Activated T-helper 2 cell treated with anti-CD3 and anti-CD28 coated beads, Interferon-gamma antibody, Interleukin-2, Interleukin-4, amounts not matched to agents 10 μg/mL and 5 μg/mL and 100 μg/mL, durations not matched to agents 14 hours and 24 hours and 36 hours (primary cell): ENCODE results near the gene CLEC7A. TPM values are rescaled to one million over a fixed set of nuclear protein-coding genes. Genes with fewer than 3 reads are reported as not detected.

Experiments used
- DNase-seq: peaks from one replicate; pipeline ENCODE4 v3.0.0; 2021; ENCODE audit warnings: low spot score
- H3K27ac Mint-ChIP-seq: one replicate; pipeline ENCODE4 v1.8.0; 2021; ENCODE audit warnings: mixed read lengths
- H3K27me3 Mint-ChIP-seq: one replicate; pipeline ENCODE4 v1.8.0; 2021; ENCODE audit warnings: low read depth, mixed read lengths
- H3K36me3 Mint-ChIP-seq: one replicate; pipeline ENCODE4 v1.8.0; 2021; ENCODE audit warnings: low read depth, mixed read lengths
- H3K4me1 Mint-ChIP-seq: one replicate; pipeline ENCODE4 v1.8.0; 2021; ENCODE audit warnings: low read depth, mixed read lengths
- H3K4me3 Mint-ChIP-seq: one replicate; pipeline ENCODE4 v1.8.0; 2021; ENCODE audit warnings: low read depth, mild to moderate bottlenecking, moderate library complexity, mixed read lengths
- H3K9me3 Mint-ChIP-seq: one replicate; pipeline ENCODE4 v1.8.0; 2021; ENCODE audit warnings: mixed read lengths
- intact Hi-C: fragments of 100-400 bp; cut with micrococcal nuclease; formaldehyde crosslinking; loops from one replicate; pipeline ENCODE4 v1.15.1; 2023
- total RNA-seq: library from RNA; stranded (reverse); gene quantifications from 2 replicates; pipeline ENCODE4 v1.2.3, GENCODE V29; 2022

CLEC7A gene
- not detected in 2 replicates for total RNA-seq

DNA sequence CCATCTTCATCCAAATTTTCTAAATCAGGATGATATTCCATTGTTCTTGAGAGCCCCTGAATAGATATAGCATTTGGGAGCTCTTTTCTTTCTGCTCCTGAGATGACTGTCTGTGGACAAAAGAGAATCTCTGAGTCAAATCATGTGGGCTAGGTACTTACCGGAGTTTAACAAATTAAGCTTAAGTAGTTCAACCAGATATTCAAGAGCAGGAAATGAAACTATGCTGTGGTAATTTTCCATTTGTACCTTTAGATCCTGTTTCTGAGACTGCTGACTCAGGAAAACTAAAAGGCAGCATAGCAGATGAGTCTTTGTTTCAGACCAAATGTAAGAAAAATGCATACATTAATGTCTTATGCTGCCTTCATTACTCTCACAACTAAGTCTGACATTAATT, at the start of gene CLEC7A:
Gene CLEC7A (minus strand): TSS at position 158 of the 400 bp plus-strand sequence. CDS start 117 bp downstream, at position 41.
- intact Hi-C loops = no loop called here
- Mint-ChIP-seq H3K4me3 (no peak within 1 kb of the TSS), H3K27ac (no peak within 1 kb of the TSS), H3K36me3 (no peaks in the 10 kb centered on the region), H3K27me3 (peaks cover 34% of the 10 kb centered on the region), H3K9me3 (no peaks in the 10 kb centered on the region), H3K4me1 (peaks cover 15% of the 10 kb centered on the region)
- DNase-seq = no peak

DNA sequence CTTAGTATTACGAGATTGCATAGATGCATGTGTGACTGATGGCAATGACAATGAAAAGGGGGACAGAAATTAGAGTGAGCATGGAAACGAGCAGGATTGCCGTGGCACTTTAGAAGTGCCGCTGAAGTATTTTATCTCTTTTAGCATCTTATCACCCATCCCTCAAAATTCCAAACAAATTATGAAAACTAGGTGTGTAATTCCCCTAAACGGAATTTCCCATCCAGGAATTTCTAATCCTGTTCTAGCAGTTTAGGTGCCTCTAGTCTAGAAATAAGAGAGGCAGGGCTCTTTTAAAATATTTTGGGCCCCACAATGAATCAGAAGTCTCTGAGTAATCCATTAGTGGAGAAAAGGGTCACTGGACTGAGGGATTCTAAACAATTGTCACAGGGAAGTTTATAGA, 49.8 kb upstream of the CLEC7A start:
- peaks cover 29% of the 10 kb centered on the region for H3K27me3 Mint-ChIP-seq
- no peaks in the 10 kb centered on the region for H3K4me1 Mint-ChIP-seq
- no peaks in the 10 kb centered on the region for H3K9me3 Mint-ChIP-seq
- H3K36me3 Mint-ChIP-seq = no peaks in the 10 kb centered on the region
- no peak overlapping the region for H3K27ac Mint-ChIP-seq
- intact Hi-C loops = no loop called here
- H3K4me3 Mint-ChIP-seq = no peak overlapping the region
- no peak for DNase-seq

DNA sequence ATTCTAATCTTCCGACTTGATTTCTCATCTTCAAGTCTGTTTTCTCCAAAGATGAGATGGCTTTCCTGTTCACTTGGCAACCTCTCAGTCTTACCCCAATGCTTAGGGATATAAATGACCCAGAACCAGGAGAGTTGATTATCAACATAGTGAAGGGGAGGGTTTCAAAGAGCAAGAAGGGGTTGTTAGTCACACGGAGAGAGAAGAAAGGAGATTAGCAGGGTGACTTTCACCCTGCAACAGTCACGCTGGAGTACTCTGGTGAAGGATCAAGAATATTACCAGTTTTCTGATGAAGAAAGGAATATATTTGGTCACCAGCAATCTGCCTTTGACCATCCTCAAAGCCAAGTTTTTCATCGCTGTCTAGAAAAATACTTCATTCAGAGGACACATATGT, 48.8 kb upstream of the CLEC7A start, which contains the start of gene TMEM52B:
Gene TMEM52B (plus strand): TSS at position 212 of the 400 bp plus-strand sequence. CDS start 543 bp downstream, outside the sequence.
- DNase-seq = no peak
- intact Hi-C loops = no loop called here
- H3K4me1 Mint-ChIP-seq = no peaks in the 10 kb centered on the region
- no peaks in the 10 kb centered on the region for H3K9me3 Mint-ChIP-seq
- no peak within 1 kb of the TSS for H3K27ac Mint-ChIP-seq
- no peak within 1 kb of the TSS for H3K4me3 Mint-ChIP-seq
- peaks cover 30% of the 10 kb centered on the region for H3K27me3 Mint-ChIP-seq
- no peaks in the 10 kb centered on the region for H3K36me3 Mint-ChIP-seq

GRCh38 chr12:10175846-10176636, 46.0 kb upstream of the CLEC7A start:
- H3K9me3 Mint-ChIP-seq = no peaks in the 10 kb centered on the region
- H3K36me3 Mint-ChIP-seq = no peaks in the 10 kb centered on the region
- H3K4me1 Mint-ChIP-seq = no peaks in the 10 kb centered on the region
- H3K27ac Mint-ChIP-seq = no peak overlapping the region
- H3K27me3 Mint-ChIP-seq = peaks cover 34% of the 10 kb centered on the region
- no peak overlapping the region for H3K4me3 Mint-ChIP-seq
- no peak for DNase-seq
- intact Hi-C loops = no loop called here

- H3K27ac Mint-ChIP-seq = no peak overlapping the region
- peaks cover 38% of the 10 kb centered on the region for H3K27me3 Mint-ChIP-seq
- intact Hi-C loops = no loop called here
Measured at GRCh38 chr12:10174986-10175614, 45.1 kb upstream of the CLEC7A start.

GRCh38 chr12:10171973-10172728, 42.2 kb upstream of the CLEC7A start, which contains the start of gene OLR1:
TSS of gene OLR1 (minus strand) at chr12:10172132. CDS start at chr12:10172077, 55 bp downstream.
- Mint-ChIP-seq H3K9me3 (no peaks in the 10 kb centered on the region), H3K4me1 (no peaks in the 10 kb centered on the region), H3K27me3 (peaks cover 41% of the 10 kb centered on the region), H3K36me3 (no peaks in the 10 kb centered on the region), H3K27ac (no peak within 1 kb of the TSS), H3K4me3 (no peak within 1 kb of the TSS)
- intact Hi-C loops = no loop called here
- no peak for DNase-seq

More at GRCh38 chr12:10174986-10175614, 45.1 kb upstream of the CLEC7A start:
- H3K9me3 Mint-ChIP-seq = no peaks in the 10 kb centered on the region
- DNase-seq = no peak
- H3K4me1 Mint-ChIP-seq = no peaks in the 10 kb centered on the region
- no peaks in the 10 kb centered on the region for H3K36me3 Mint-ChIP-seq
- H3K4me3 Mint-ChIP-seq = no peak overlapping the region

DNA sequence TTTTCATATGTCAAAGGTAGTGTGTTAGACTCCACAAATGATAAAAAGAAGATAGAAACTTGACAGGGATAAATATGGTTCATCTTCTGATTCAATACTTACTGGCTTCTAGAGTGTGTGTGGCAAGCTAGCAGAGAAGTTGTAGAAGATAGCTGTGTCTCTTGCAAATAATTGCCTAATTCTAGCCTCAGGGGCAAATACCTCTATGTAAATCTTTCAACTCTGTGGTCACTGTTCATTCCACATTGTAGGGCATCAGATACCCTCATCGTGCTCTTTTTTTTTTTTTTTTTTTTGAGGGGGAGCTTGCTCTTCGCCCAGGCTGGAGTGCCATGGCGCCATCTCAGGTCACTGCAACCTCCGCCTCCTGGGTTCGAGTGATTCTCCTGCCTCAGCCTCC, 40.2 kb upstream of the CLEC7A start:
- Mint-ChIP-seq H3K4me1 (no peaks in the 10 kb centered on the region), H3K27me3 (peaks cover 40% of the 10 kb centered on the region), H3K27ac (no peak overlapping the region), H3K36me3 (no peaks in the 10 kb centered on the region), H3K9me3 (no peaks in the 10 kb centered on the region), H3K4me3 (no peak overlapping the region)
- no peak for DNase-seq
- intact Hi-C loops = no loop called here

GRCh38 chr12:10169104-10169503, 39.1 kb upstream of the CLEC7A start:
- intact Hi-C loops = no loop called here
- Mint-ChIP-seq H3K4me3 (no peak overlapping the region), H3K36me3 (no peaks in the 10 kb centered on the region), H3K4me1 (no peaks in the 10 kb centered on the region), H3K27me3 (peaks cover 32% of the 10 kb centered on the region), H3K27ac (no peak overlapping the region), H3K9me3 (no peaks in the 10 kb centered on the region)
- DNase-seq = no peak

GRCh38 chr12:10167599-10167998, 37.6 kb upstream of the CLEC7A start:
- Mint-ChIP-seq H3K4me1 (no peaks in the 10 kb centered on the region), H3K27ac (no peak overlapping the region), H3K4me3 (no peak overlapping the region), H3K36me3 (no peaks in the 10 kb centered on the region), H3K27me3 (peaks cover 32% of the 10 kb centered on the region), H3K9me3 (no peaks in the 10 kb centered on the region)
- DNase-seq = no peak
- intact Hi-C loops = no loop called here

DNA sequence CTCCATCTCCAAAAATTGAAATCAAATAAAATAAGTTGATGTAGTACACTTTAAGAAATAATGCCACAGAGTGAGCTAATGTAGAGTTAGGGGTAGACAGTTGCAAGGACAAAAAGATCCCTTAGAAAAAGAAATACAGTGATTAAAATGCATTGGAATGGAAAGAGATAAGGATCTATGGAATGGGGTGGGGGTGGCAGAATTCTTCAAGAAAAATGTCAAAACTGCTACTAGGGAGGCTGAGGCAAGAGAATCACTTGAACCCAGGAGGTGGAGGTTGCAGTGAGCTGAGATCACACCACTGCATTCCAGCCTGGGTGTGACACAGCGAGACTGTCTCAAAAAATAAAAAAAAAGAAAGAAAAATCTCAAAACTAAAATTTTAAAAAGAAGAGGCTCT, 35.4 kb upstream of the CLEC7A start:
- H3K4me1 Mint-ChIP-seq = no peaks in the 10 kb centered on the region
- intact Hi-C loops = no loop called here
- no peaks in the 10 kb centered on the region for H3K9me3 Mint-ChIP-seq
- H3K27ac Mint-ChIP-seq = no peak overlapping the region
- no peak for DNase-seq
- peaks cover 28% of the 10 kb centered on the region for H3K27me3 Mint-ChIP-seq
- H3K4me3 Mint-ChIP-seq = no peak overlapping the region
- H3K36me3 Mint-ChIP-seq = no peaks in the 10 kb centered on the region

DNA sequence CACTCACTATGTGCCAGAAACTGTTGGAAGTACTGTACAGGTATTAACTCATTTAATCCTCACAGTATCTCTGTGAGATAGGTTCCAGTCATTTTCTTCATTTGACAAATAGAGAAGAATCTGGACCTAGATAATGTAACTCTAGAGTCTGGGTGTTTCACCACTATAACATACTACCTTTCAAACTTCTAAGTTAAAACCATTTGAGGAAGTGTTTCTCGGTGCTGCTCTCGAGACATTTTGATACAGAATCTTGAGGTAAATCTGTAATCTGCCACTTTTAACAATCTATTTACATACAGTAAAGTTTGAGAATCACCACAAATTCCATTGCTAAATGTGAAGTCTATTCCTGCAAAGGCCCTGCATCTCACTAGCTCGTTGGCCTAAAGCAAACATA, 33.1 kb upstream of the CLEC7A start:
- Mint-ChIP-seq H3K27ac (no peak overlapping the region), H3K4me3 (no peak overlapping the region), H3K9me3 (no peaks in the 10 kb centered on the region), H3K27me3 (peaks cover 36% of the 10 kb centered on the region), H3K36me3 (no peaks in the 10 kb centered on the region), H3K4me1 (no peaks in the 10 kb centered on the region)
- intact Hi-C loops = no loop called here
- DNase-seq = no peak

DNA sequence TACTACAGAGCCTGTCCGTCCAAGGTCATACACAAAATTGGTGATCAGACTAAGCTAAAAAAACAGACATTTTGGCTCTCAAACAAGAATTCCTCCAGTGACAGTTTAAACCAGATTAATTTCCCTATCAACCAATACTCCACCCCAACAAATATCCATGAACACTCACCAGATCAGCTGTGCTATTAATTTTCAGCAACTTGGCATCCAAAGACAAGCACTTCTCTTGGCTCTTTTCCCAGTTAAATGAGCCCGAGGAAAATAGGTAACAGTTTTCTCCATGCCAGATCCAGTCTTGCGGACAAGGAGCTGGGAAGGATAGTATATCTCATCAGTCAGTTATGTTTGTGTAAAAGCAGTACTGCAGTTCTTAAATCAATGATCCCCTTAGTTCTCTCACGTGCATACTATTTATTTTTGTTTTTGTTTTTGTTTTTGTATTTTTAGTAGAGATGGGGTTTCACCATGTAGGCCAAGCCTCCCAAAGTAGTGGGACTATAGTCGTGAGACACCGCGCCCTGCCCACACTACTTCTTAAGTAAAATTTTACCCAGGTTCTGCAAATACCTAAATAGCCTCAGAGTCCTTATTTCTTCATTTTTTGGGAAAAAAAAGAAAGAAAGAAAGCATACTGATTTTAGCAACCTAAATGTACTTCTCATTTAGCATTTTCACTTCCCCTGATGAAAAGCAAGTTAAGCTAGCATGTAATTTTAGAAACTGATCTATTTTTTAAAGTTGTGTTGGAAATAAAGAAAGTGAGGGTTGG, 30.8 kb upstream of the CLEC7A start:
- Mint-ChIP-seq H3K4me1 (no peaks in the 10 kb centered on the region), H3K27ac (no peak overlapping the region), H3K9me3 (no peaks in the 10 kb centered on the region), H3K36me3 (no peaks in the 10 kb centered on the region), H3K27me3 (peaks cover 37% of the 10 kb centered on the region), H3K4me3 (no peak overlapping the region)
- no peak for DNase-seq
- intact Hi-C loops = no loop called here
